GM12878 (cell line): Measurements from ENCODE around the gene SHLD1. TPM values are rescaled to one million over a fixed set of nuclear protein-coding genes. Genes with fewer than 3 reads are reported as not detected.

Experiments
- ATAC-seq: fragments of 200-7000 bp; cut with Tn5 transposase; 3 replicates; pipeline ENCODE4 v1.9.1; 2020; ENCODE audit warnings: mild to moderate bottlenecking, moderate library complexity
- BruUV-seq: library from RNA; stranded (reverse); fragments of 400-500 nt; replicated peaks from 2 replicates; lab custom pipeline; 2021; lab: Mats Ljungman, UMichigan
- CTCF ChIA-PET: fragments of 300-600 bp; sonication (Branson Sonifier 250); formaldehyde crosslinking; extraction: SDS; loops from one replicate; lab custom pipeline; 2021; ENCODE audit warnings: inconsistent platforms; lab: Yijun Ruan, JAX
- POLR2A ChIA-PET: fragments of 350-600 bp; formaldehyde crosslinking; extraction: SDS; loops from one replicate; lab custom pipeline; 2021; ENCODE audit warnings: inconsistent platforms; lab: Charles Lee
- RAD21 ChIA-PET: fragments of 300-600 bp; sonication (Branson Sonifier 250); formaldehyde crosslinking; loops from one replicate; lab custom pipeline; 2023; ENCODE audit warnings: antibody characterized with exemption; ENCODE audit not compliant: unreplicated experiment; lab: Charles Lee
- SMC1A ChIA-PET: fragments of 300-600 bp; sonication (Branson Sonifier 250); formaldehyde crosslinking; loops from one replicate; lab custom pipeline; 2023; ENCODE audit not compliant: unreplicated experiment, uncharacterized antibody; lab: Charles Lee
- DNase-seq: peaks from one replicate; pipeline ENCODE4 v3.0.0-alpha.2; 2011; ENCODE audit warnings: low read depth, low spot score
- FAIRE-seq: peaks from 3 replicates; lab custom pipeline; 2011; peaks lifted over from hg19 to GRCh38; lab: Jason Lieb, UNC
- H2AFZ ChIP-seq: 2 replicates; pipeline ENCODE4 v1.6.0; 2011; ENCODE audit warnings: low read depth, low read length, control low read depth; ENCODE audit not compliant: control insufficient read depth
- H3K27ac ChIP-seq: 2 replicates; pipeline ENCODE4 v1.5.1; 2011; ENCODE audit warnings: control low read depth; ENCODE audit not compliant: control insufficient read depth, insufficient read depth
- H3K27me3 ChIP-seq, 2 experiments: replicated peaks in 1 of 2; 2 replicates each; pipeline versions ENCODE4 v1.6.0 to v1.6.1; 2011; ENCODE audit warnings: low read length in 1 of 2; ENCODE audit not compliant: control insufficient read depth in 2 of 2, insufficient read depth in 2 of 2
- H3K36me3 ChIP-seq, 2 experiments: 2 replicates each; pipeline ENCODE4 v1.5.1; 2011; ENCODE audit warnings: low read length in 1 of 2; ENCODE audit not compliant: control insufficient read depth in 2 of 2, insufficient read depth in 2 of 2
- H3K4me1 ChIP-seq: 2 replicates; pipeline ENCODE4 v1.6.1; 2011; ENCODE audit warnings: mild to moderate bottlenecking, low read length, moderate library complexity, mixed read lengths; ENCODE audit not compliant: control insufficient read depth, insufficient read depth
- H3K4me2 ChIP-seq: 2 replicates; pipeline ENCODE4 v1.6.0; 2011; ENCODE audit warnings: control low read depth; ENCODE audit not compliant: control insufficient read depth, insufficient read depth
- H3K4me3 ChIP-seq: fragments of 200-600 bp; sonication (generic); 2 replicates; pipeline ENCODE4 v1.5.1; 2016
- H3K79me2 ChIP-seq: 2 replicates; pipeline ENCODE4 v1.6.0; 2011; ENCODE audit warnings: low read length; ENCODE audit not compliant: control insufficient read depth, insufficient read depth
- H3K9ac ChIP-seq: 2 replicates; pipeline ENCODE4 v1.8.0; 2011; ENCODE audit warnings: low read length, control low read depth, mixed read lengths; ENCODE audit not compliant: control insufficient read depth, insufficient read depth
- H3K9me3 ChIP-seq: replicated peaks from 3 replicates; pipeline ENCODE4 v1.5.1; 2011; ENCODE audit warnings: mild to moderate bottlenecking, low read length; ENCODE audit not compliant: control insufficient read depth, insufficient read depth
- H4K20me1 ChIP-seq: 2 replicates; pipeline ENCODE4 v1.6.0; 2011; ENCODE audit not compliant: control insufficient read depth, insufficient read depth
- CHD4 ChIP-seq: fragments of 200-600 bp; sonication (generic); IDR thresholded peaks from 2 replicates; pipeline ENCODE4 v1.6.1; 2016; ENCODE audit warnings: mild to moderate bottlenecking
- DPF2 ChIP-seq: fragments of 450-650 bp; IDR thresholded peaks from 2 replicates; pipeline ENCODE4 v1.6.1; 2017; ENCODE audit warnings: mild to moderate bottlenecking
- HDAC6 ChIP-seq: fragments of 200-600 bp; sonication (generic); IDR thresholded peaks from one replicate; pipeline ENCODE4 v1.8.0; 2017; ENCODE audit warnings: antibody characterized with exemption; ENCODE audit not compliant: unreplicated experiment
- JUNB ChIP-seq: IDR thresholded peaks from 2 replicates; pipeline ENCODE4 v1.6.1; 2016; ENCODE audit warnings: antibody characterized with exemption, mild to moderate bottlenecking
- LARP7 ChIP-seq: fragments of 450-650 bp; IDR thresholded peaks from 2 replicates; pipeline ENCODE4 v1.6.1; 2017; ENCODE audit warnings: mild to moderate bottlenecking
- NFXL1 ChIP-seq: fragments of 450-650 bp; IDR thresholded peaks from 2 replicates; pipeline ENCODE4 v1.6.1; 2017; ENCODE audit warnings: antibody characterized with exemption, mild to moderate bottlenecking, borderline replicate concordance
- SRF ChIP-seq, 2 experiments: IDR thresholded peaks; 2 replicates each; pipeline ENCODE4 v1.6.1; 2011; ENCODE audit warnings: low read depth in 2 of 2, low read length in 2 of 2, mild to moderate bottlenecking in 1 of 2, moderate library complexity in 1 of 2
- ZNF274 ChIP-seq: IDR thresholded peaks from one replicate; pipeline ENCODE4 v1.8.0; 2011; ENCODE audit not compliant: insufficient read length, insufficient read depth
- whole genome bisulfite sequencing: methylation state at CpG from one replicate; pipeline ENCODE4 v1.1.6; 2016; ENCODE audit warnings: low lambda C conversion rate; ENCODE audit not compliant: insufficient replicate concordance, insufficient coverage; ENCODE audit errors: missing lambda C conversion rate; 5-methylcytosine and 5-hydroxymethylcytosine counted together
- in situ Hi-C: fragments of 300-500 bp; cut with MboI; formaldehyde crosslinking; loops from 9 replicates; pipeline ENCODE4 v1.14.3; 2018; ENCODE audit warnings: mixed read lengths
- intact Hi-C: fragments of 100-400 bp; cut with micrococcal nuclease; formaldehyde crosslinking; loops from one replicate; pipeline ENCODE4 v1.14.2; 2022; ENCODE audit not compliant: unreplicated experiment
- polyA plus RNA-seq, 11 experiments: library from polyadenylated mRNA; depleted of rRNA in 4 of 11; unstranded in 6 of 11; stranded (reverse) in 5 of 11; fragments of >200 nt; fragmentation: Nextera tagmentation in 4 of 11; fragmentation: Illumina TruSeq in 1 of 11; extraction: Ambion mirVana in 4 of 11; extraction: Trizol in 1 of 11; gene quantifications; 1 replicate in 1 of 11; 2 replicates in 10 of 11; pipeline versions ENCODE4 v1.2.1 to v1.2.3, GENCODE V29; 2011 to 2016; ENCODE audit warnings: inconsistent platforms in 2 of 11, missing spikeins in 2 of 11, low read depth in 1 of 11
- total RNA-seq, 4 experiments: library from RNA; depleted of rRNA in 3 of 4; stranded (reverse); fragments of >200 nt in 3 of 4; fragmentation: Illumina TruSeq in 1 of 4; extraction: Trizol in 1 of 4; gene quantifications; 2 replicates each; pipeline versions ENCODE4 v1.2.1 to v1.2.3, GENCODE V29; 2013 to 2021
- TF ChIP-seq, protein P1 (sequence below): fragments of 450-650 bp; formaldehyde crosslinking; IDR thresholded peaks from 2 replicates; pipeline ENCODE4 v1.5.0; 2022; ENCODE audit warnings: mild to moderate bottlenecking, missing genetic modification characterization

Gene SHLD1
- total and polyA plus RNA-seq, 10 of the 15 experiments (the other 5 are each of a cell fraction or from before 2014, with no cell fraction given): 10.8 to 70.9 (median 25.4) TPM

DNA sequence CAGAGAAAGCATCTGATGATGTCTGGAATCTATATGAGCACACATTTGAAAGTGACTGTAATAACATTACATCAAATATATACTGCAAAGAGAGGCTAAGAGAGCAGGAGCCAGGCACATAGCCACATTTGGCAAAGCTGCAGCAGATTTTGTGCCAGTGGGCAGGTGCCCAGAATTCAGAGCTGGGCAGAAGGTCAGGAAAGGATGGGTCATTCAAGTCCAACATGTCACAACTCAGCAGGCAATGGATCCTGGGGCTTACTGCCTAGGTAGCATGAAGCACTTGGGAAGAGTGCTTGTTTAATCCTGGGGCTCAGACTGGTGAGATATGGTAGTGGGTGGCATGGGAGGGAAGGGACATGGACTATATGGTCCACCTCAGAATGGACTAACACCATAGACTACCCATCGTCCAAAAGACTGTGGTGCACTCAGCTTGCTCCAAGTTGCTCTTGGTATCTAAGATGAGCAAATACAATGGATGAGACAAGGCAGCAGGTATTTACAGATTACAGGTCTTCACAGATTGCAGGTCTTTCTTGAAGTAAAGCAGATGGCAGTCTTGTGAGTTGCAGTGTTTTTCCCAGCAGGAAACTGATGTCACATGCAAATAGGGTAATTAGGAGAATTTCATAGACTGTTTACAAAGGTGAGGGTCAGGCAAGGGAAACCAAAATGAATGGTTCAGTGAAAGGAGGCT is 31.2 kb upstream of the SHLD1 start:
- Histone ChIP-seq H3K79me2 (no peaks in the 10 kb centered on the region), H4K20me1 (no peaks in the 10 kb centered on the region), H3K4me2 (no peak overlapping the region), H3K36me3 (no peaks in the 10 kb centered on the region)
- no TSS peak for BruUV-seq
- FAIRE-seq: no peak
- RAD21 ChIA-PET: no interaction called here
- POLR2A ChIA-PET: interaction anchor here (0.5 kb wide), 1 partner anchor 169 kb away, joined by 4 read pairs; no protein-coding TSS in a partner anchor
- no peak for TF ChIP-seq HDAC6
- TF ChIP-seq ZNF274: no peak
- no peak for TF ChIP-seq NFXL1
- TF ChIP-seq LARP7: no peak
- TF ChIP-seq JUNB: no peak
- TF ChIP-seq SRF (IDR thresholded peaks at IDR 0.05; ENCODE audit: low read depth in 2 of 2, low read length in 2 of 2): no peak
- no peak for TF ChIP-seq DPF2
- TF ChIP-seq CHD4: no peak
- TF ChIP-seq, protein P1, sequence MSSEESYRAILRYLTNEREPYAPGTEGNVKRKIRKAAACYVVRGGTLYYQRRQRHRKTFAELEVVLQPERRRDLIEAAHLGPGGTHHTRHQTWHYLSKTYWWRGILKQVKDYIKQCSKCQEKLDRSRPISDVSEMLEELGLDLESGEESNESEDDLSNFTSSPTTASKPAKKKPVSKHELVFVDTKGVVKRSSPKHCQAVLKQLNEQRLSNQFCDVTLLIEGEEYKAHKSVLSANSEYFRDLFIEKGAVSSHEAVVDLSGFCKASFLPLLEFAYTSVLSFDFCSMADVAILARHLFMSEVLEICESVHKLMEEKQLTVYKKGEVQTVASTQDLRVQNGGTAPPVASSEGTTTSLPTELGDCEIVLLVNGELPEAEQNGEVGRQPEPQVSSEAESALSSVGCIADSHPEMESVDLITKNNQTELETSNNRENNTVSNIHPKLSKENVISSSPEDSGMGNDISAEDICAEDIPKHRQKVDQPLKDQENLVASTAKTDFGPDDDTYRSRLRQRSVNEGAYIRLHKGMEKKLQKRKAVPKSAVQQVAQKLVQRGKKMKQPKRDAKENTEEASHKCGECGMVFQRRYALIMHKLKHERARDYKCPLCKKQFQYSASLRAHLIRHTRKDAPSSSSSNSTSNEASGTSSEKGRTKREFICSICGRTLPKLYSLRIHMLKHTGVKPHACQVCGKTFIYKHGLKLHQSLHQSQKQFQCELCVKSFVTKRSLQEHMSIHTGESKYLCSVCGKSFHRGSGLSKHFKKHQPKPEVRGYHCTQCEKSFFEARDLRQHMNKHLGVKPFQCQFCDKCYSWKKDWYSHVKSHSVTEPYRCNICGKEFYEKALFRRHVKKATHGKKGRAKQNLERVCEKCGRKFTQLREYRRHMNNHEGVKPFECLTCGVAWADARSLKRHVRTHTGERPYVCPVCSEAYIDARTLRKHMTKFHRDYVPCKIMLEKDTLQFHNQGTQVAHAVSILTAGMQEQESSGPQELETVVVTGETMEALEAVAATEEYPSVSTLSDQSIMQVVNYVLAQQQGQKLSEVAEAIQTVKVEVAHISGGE (CRISPR knock-in tag): no peak
- TF ChIP-seq, all 136 proteins: peak for 0
- H3K4me3 ChIP-seq: no peak overlapping the region
- DNase-seq: no peak
- ChIA-PET SMC1A (interaction anchor here (1.4 to 1.9 kb wide), 2 partner anchors 11 kb away, joined by 3 to 4 read pairs; no protein-coding TSS in a partner anchor), CTCF (no interaction called here)
- in situ Hi-C loops: no loop called here
- peaks cover 1% of the 10 kb centered on the region; the same call in 2 of the 3 replicates for H3K9me3 ChIP-seq
- no peak for ATAC-seq
- H3K27ac ChIP-seq: no peak overlapping the region
- no peak overlapping the region for H3K9ac ChIP-seq
- 30% methylated on average over 1 of the region's 1 CpG for WGBS
- no peak overlapping the region for H2AFZ ChIP-seq
- H3K4me1 ChIP-seq: no peaks in the 10 kb centered on the region
- intact Hi-C loops: no loop called here
- no peaks in the 10 kb centered on the region; a peak in 1 of 4 replicates for H3K27me3 ChIP-seq
